ENCODE data around the gene DHRS3.

Gene DHRS3

DNA sequence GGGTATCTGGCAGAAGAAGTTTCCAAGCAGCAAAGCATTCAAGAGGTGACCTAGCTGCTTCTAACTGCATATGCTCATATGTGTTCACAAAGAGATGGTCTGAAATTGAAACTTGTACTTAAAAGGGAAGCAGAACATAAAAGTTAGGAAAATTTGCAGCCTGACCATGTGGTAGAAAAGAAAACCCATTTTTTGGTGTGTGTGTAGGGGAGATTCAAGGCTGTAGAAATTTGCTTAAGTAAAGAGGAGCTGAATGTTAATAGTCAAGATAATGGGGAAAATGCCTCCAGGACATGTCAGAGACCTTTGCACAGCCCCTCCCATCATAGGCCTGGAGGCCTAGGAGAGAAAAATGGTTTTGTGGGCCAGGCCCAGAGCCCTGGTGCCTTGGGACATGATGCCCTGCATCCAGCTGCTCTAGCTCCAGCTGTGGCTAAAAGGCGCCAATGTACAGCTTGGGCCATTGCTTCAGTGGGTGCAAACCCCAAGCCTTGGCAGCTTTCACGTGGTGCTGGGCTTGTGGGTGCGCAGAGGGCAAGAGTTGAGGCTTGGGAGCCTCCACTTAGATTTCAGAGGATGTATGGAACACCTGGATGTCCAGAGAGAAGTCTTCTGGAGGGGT is 54.9 kb downstream of the DHRS3 start:
- Histone ChIP-seq H3K4me3 (replicated peaks; ENCODE audit: low read depth, low read length) (no peak overlapping the region), H3K27me3 (replicated peaks; ENCODE audit: control insufficient read depth, insufficient read depth, low read length) (no peaks in the 10 kb centered on the region; the same call in 1 of the 2 replicates), H3K36me3 (ENCODE audit: control insufficient read depth, insufficient read depth, low read length) (no peaks in the 10 kb centered on the region)
- DNase-seq (ENCODE audit: extremely low read depth, insufficient read length) = no peak
- TF ChIP-seq, protein P1, sequence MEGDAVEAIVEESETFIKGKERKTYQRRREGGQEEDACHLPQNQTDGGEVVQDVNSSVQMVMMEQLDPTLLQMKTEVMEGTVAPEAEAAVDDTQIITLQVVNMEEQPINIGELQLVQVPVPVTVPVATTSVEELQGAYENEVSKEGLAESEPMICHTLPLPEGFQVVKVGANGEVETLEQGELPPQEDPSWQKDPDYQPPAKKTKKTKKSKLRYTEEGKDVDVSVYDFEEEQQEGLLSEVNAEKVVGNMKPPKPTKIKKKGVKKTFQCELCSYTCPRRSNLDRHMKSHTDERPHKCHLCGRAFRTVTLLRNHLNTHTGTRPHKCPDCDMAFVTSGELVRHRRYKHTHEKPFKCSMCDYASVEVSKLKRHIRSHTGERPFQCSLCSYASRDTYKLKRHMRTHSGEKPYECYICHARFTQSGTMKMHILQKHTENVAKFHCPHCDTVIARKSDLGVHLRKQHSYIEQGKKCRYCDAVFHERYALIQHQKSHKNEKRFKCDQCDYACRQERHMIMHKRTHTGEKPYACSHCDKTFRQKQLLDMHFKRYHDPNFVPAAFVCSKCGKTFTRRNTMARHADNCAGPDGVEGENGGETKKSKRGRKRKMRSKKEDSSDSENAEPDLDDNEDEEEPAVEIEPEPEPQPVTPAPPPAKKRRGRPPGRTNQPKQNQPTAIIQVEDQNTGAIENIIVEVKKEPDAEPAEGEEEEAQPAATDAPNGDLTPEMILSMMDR (IDR thresholded peaks at IDR 0.05; ENCODE audit: insufficient read depth, low read length, poor library complexity, severe bottlenecking) = no peak

DNA sequence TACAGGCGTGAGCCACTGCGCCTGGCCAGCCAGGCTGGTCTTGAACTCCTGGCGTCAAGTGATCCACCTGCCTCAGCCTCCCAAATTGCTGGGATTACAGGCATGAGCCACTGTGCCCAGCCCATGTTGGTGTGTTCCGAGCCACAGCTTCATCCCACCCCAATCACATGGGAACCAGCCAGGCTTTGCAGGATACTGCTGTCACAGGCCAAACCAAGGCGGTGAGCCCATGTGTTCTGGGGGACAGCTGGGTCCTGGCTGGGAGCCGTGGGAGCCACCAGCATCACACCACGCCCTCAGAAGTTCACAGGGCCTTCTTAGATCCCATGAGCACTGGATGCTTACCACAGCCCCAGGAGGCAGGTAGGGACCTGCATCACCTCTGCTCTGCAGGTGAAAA is 56.9 kb downstream of the DHRS3 start:
- no peak for DNase-seq (ENCODE audit: extremely low read depth, insufficient read length)
- H3K27me3 ChIP-seq (replicated peaks; ENCODE audit: control insufficient read depth, insufficient read depth, low read length) = no peaks in the 10 kb centered on the region; the same call in 1 of the 2 replicates
- H3K36me3 ChIP-seq (ENCODE audit: control insufficient read depth, insufficient read depth, low read length) = no peaks in the 10 kb centered on the region
- TF ChIP-seq, protein P1 (IDR thresholded peaks at IDR 0.05; ENCODE audit: insufficient read depth, low read length, poor library complexity, severe bottlenecking) = no peak
- no peak overlapping the region for H3K4me3 ChIP-seq (replicated peaks; ENCODE audit: low read depth, low read length)

DNA sequence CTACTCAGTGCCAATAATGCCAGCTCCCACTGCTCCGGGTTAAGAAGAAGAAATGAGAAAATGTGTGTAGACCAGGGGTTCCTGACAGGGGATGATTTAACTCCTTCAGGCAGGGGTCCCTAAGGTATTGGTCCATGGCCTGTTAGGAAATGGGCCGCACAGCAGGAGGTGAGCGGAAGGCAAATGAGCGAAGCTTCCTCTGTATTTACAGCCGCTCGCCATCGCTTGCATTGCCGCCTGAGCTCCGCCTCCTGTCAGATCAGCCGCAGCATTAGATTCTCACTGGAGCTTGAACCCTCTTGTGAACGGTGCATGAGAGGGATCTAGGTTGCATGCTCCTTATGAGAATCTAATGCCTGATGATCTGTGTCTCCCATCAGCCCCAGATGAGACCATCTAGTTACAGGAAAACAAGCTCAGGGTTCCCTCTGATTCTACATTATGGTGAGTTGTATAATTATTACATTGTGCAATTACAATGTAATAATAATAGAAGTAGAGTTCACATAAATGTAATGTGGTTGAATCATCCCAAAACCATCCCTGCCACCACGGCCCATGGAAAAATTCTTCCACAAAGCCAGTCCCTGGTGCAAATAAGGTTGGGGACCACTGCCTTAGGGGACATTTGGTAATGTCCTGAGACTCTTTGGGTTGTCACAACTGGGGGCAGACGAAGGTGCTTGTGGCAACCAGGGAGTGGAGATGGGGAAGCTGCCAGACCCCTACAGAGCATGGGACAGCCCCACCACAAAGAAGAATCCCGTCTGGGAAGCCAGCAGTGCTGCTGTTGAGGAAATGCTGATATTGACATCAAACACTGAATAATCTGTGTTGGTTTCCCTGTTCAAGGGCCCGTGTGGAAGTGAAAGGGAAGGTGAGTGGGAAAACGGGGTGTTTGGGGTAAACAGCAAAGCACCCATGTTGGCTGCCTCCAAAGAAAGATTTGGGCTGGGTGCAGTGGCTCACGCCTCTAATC is 60.8 kb downstream of the DHRS3 start:
- TF ChIP-seq, protein P1 (IDR thresholded peaks at IDR 0.05; ENCODE audit: insufficient read depth, low read length, poor library complexity, severe bottlenecking) = no peak
- DNase-seq (ENCODE audit: extremely low read depth, insufficient read length) = no peak
- Histone ChIP-seq H3K4me3 (replicated peaks; ENCODE audit: low read depth, low read length) (no peak overlapping the region), H3K36me3 (ENCODE audit: control insufficient read depth, insufficient read depth, low read length) (no peaks in the 10 kb centered on the region), H3K27me3 (replicated peaks; ENCODE audit: control insufficient read depth, insufficient read depth, low read length) (no peaks in the 10 kb centered on the region; the same call in 1 of the 2 replicates)

DNA sequence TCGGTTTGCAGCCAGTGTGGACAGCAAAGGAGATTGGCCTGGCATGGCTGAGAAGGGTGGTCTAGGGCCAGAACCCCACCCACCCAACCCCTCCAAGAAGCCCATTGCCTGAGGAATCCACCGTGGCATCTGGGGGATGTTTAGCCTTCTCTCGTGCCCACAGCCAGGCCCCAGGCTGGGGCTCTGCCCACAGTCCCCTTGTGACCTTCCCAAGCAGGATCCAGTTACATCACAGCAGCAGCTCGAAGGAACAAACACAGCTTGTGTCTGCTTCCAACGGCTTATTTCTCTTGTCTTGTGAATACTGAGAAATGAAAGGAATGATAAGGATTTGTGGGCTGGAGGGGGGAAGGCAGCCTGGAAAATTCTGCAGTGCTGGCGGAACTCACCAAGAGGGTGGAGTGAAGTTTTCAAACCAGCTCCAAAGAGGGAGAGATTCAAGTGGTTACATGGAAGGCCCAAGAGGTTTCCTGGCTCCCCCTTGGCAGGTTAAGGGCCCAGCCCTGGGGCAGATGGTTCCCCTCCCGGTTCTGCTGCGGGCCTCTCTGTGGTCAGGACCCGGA is 61.6 kb downstream of the DHRS3 start:
- TF ChIP-seq, protein P1 (IDR thresholded peaks at IDR 0.05; ENCODE audit: insufficient read depth, low read length, poor library complexity, severe bottlenecking) = no peak
- Histone ChIP-seq H3K36me3 (ENCODE audit: control insufficient read depth, insufficient read depth, low read length) (no peaks in the 10 kb centered on the region), H3K4me3 (replicated peaks; ENCODE audit: low read depth, low read length) (no peak overlapping the region), H3K27me3 (replicated peaks; ENCODE audit: control insufficient read depth, insufficient read depth, low read length) (no peaks in the 10 kb centered on the region; the same call in 1 of the 2 replicates)
- no peak for DNase-seq (ENCODE audit: extremely low read depth, insufficient read length)

DNA sequence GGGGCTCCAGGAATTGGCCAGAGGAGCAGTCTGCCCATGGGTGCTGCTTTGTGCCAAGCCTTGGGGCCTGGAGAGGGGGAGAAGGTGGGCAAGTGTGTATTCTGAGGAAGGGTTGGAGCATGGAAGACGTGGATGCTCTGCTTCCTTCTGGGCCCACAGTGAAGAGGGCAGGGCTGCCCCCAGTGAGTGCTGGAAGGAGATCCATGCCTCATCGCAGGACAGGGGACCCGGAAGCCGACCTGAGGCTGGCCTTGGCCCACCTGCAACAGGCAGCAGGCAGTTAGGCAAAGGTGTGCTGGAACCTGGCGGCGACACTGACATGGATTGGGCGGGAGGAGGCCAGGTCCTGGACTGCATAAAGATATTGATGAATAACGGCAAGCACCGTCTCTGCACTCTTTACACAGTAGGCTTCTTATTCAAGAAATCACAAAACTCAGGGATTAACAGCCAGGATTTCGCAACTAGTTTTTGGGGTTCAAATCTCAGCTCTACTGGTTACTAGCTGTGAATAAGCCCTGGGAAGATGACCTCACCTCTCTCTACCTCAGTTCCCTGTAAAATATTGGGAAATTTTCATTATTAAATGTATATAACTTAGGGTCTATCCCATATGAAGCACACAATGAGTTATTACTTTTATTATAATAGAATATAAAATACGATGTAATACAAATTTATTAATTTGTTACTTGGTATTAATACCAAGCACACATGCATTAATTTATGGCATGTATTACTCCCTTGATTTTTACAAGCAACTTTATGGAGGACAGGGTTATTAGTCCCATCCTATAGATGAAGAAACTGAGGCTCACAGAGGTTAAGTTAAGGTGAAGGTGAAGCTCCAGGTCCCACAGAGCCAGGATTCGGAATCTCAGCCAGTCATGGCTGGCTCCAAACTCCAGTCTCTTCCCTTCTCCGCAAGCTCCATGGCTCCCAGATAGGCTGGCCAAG is 62.3 kb downstream of the DHRS3 start:
- no peaks in the 10 kb centered on the region; the same call in 1 of the 2 replicates for H3K27me3 ChIP-seq (replicated peaks; ENCODE audit: control insufficient read depth, insufficient read depth, low read length)
- TF ChIP-seq, protein P1 (IDR thresholded peaks at IDR 0.05; ENCODE audit: insufficient read depth, low read length, poor library complexity, severe bottlenecking) = no peak
- no peak for DNase-seq (ENCODE audit: extremely low read depth, insufficient read length)
- no peaks in the 10 kb centered on the region for H3K36me3 ChIP-seq (ENCODE audit: control insufficient read depth, insufficient read depth, low read length)
- H3K4me3 ChIP-seq (replicated peaks; ENCODE audit: low read depth, low read length) = no peak overlapping the region
